ENCODE results near the gene TMPRSS9.
"Not testable (repeated sequence)": the region's sequence is repeated elsewhere in the genome, so short reads cannot be mapped to it uniquely, and the experiment has no call there.

TMPRSS9 gene

GRCh38 chr19:2438178-2438577, 78.1 kb downstream of the TMPRSS9 start:
- DNase-seq = no peak

- DNase-seq = no peak
These were observed 80.5 kb downstream of the TMPRSS9 start for GRCh38 chr19:2440515-2440914.

GRCh38 chr19:2441096-2441752, 81.2 kb downstream of the TMPRSS9 start:
- DNase-seq = no peak

GRCh38 chr19:2443116-2443784, 83.2 kb downstream of the TMPRSS9 start:
- DNase-seq = no peak

- no peak for DNase-seq
These were observed 83.7 kb downstream of the TMPRSS9 start for GRCh38 chr19:2443785-2444182.

- no peak for DNase-seq
These were observed 84.4 kb downstream of the TMPRSS9 start for GRCh38 chr19:2444251-2445002.

- DNase-seq = peak; percentile 37
These were observed 86.3 kb downstream of the TMPRSS9 start for GRCh38 chr19:2446381-2446780.

- no peak for DNase-seq
These were observed 89.0 kb downstream of the TMPRSS9 start for GRCh38 chr19:2449019-2449418.

GRCh38 chr19:2451138-2451537, 91.1 kb downstream of the TMPRSS9 start:
- DNase-seq = no peak

GRCh38 chr19:2451741-2452140, 91.7 kb downstream of the TMPRSS9 start:
- no peak for DNase-seq

- DNase-seq = no peak
These were observed 93.5 kb downstream of the TMPRSS9 start for GRCh38 chr19:2453431-2454025.

- no peak for DNase-seq
These were observed 94.3 kb downstream of the TMPRSS9 start for GRCh38 chr19:2454199-2454961.

- DNase-seq = no peak
These were observed 95.1 kb downstream of the TMPRSS9 start for GRCh38 chr19:2454962-2455850.

GRCh38 chr19:2455851-2456570, 95.9 kb downstream of the TMPRSS9 start:
- DNase-seq = peak; percentile 47

- DNase-seq = no peak
These were observed 97.5 kb downstream of the TMPRSS9 start for GRCh38 chr19:2457394-2458037.

- DNase-seq = no peak
These were observed 98.0 kb downstream of the TMPRSS9 start for GRCh38 chr19:2458054-2458453.

- DNase-seq = not testable (repeated sequence)
These were observed 98.7 kb downstream of the TMPRSS9 start for GRCh38 chr19:2458776-2459175.

GRCh38 chr19:2460245-2460644, 100.2 kb downstream of the TMPRSS9 start:
- no peak for DNase-seq

- peak; percentile 66 for DNase-seq
These were observed 101.9 kb downstream of the TMPRSS9 start for GRCh38 chr19:2461751-2462634.

Measured in CD4-positive, alpha-beta T cell treated with Interleukin-6 for 4 hours (primary cell).